OCI-LY1 (cell line): ENCODE results near the gene FBN1.

Source experiments
- CTCF ChIP-seq: fragments of 200-600 bp; sonication (generic), shearing (Covaris generic); IDR thresholded peaks from 2 replicates; pipeline ENCODE4 v1.5.1; 2017; ENCODE audit warnings: mild to moderate bottlenecking, antibody characterized with exemption, low read length, moderate library complexity, mixed read lengths
- EZH2 ChIP-seq: fragments of 200-600 bp; sonication (generic), shearing (Covaris generic); IDR thresholded peaks from 2 replicates; pipeline ENCODE4 v1.8.0; 2017; ENCODE audit warnings: borderline replicate concordance, mixed run types, mild to moderate bottlenecking, antibody characterized with exemption, low read length, moderate library complexity, mixed read lengths

- TF ChIP-seq CTCF = no peak
- no peak for TF ChIP-seq EZH2
These were observed 195.8 kb downstream of the FBN1 start for GRCh38 chr15:48449734-48450133.
